DND-41 (cell line): Measurements from ENCODE around the gene CREB1.

Source experiments
- ATAC-seq: fragments of 200-7000 bp; cut with Tn5 transposase; 3 replicates; pipeline ENCODE4 v1.9.1; 2021; ENCODE audit warnings: low read depth; ENCODE audit not compliant: insufficient read depth
- DNase-seq: peaks from one replicate; pipeline ENCODE4 v3.0.0-alpha.2; 2020
- H2AFZ ChIP-seq: 2 replicates; pipeline ENCODE4 v1.6.0; 2012; ENCODE audit warnings: low read depth, low read length
- H3K27ac ChIP-seq: 2 replicates; pipeline ENCODE4 v1.5.1; 2012; ENCODE audit warnings: low read length, inconsistent platforms
- H3K27me3 ChIP-seq: fragments of 200-600 bp; sonication (generic); 2 replicates; pipeline ENCODE4 v1.6.0; 2012; ENCODE audit warnings: low read length, mild to moderate bottlenecking, inconsistent platforms; ENCODE audit not compliant: insufficient read depth, poor library complexity
- H3K36me3 ChIP-seq: 2 replicates; pipeline ENCODE4 v1.5.1; 2012; ENCODE audit warnings: low read length, inconsistent platforms; ENCODE audit not compliant: insufficient read depth
- H3K4me1 ChIP-seq: 2 replicates; pipeline ENCODE4 v1.5.1; 2012; ENCODE audit warnings: mild to moderate bottlenecking, low read length; ENCODE audit not compliant: insufficient read depth
- H3K4me2 ChIP-seq: 2 replicates; pipeline ENCODE4 v1.6.0; 2012; ENCODE audit warnings: mild to moderate bottlenecking, moderate library complexity, low read length, inconsistent platforms; ENCODE audit not compliant: insufficient read depth
- H3K4me3 ChIP-seq, 2 experiments: fragments of 200-600 bp in 1 of 2; shearing (Covaris generic) in 1 of 2; 2 replicates each; pipeline ENCODE4 v1.5.1; 2012 to 2016; ENCODE audit warnings: inconsistent platforms in 2 of 2, low read length in 2 of 2, mild to moderate bottlenecking in 2 of 2, low read depth in 1 of 2, moderate library complexity in 1 of 2
- H3K79me2 ChIP-seq: 2 replicates; pipeline ENCODE4 v1.6.0; 2012; ENCODE audit warnings: low read length, inconsistent platforms; ENCODE audit not compliant: insufficient read depth
- H3K9ac ChIP-seq: 2 replicates; pipeline ENCODE4 v1.6.0; 2012; ENCODE audit warnings: low read depth, mild to moderate bottlenecking, inconsistent platforms, low read length, moderate library complexity
- H3K9me3 ChIP-seq: 2 replicates; pipeline ENCODE4 v1.5.1; 2012; ENCODE audit warnings: low read length, moderate library complexity, mild to moderate bottlenecking, inconsistent platforms; ENCODE audit not compliant: insufficient read depth, severe bottlenecking
- H4K20me1 ChIP-seq: 2 replicates; pipeline ENCODE4 v1.6.0; 2012; ENCODE audit warnings: low read length; ENCODE audit not compliant: insufficient read depth
- CTCF ChIP-seq: IDR thresholded peaks from 2 replicates; pipeline ENCODE4 v1.5.1; 2012; ENCODE audit warnings: borderline replicate concordance, low read length, moderate library complexity, mild to moderate bottlenecking; ENCODE audit not compliant: poor library complexity, severe bottlenecking; ENCODE audit errors: extremely low read depth
- EZH2 ChIP-seq: IDR thresholded peaks from 3 replicates; pipeline ENCODE4 v1.6.1; 2012; ENCODE audit warnings: borderline replicate concordance, low read depth, mild to moderate bottlenecking, moderate library complexity, low read length, inconsistent platforms; ENCODE audit not compliant: severe bottlenecking

CREB1 gene

GRCh38 chr2:207565736-207566500 is 36.2 kb downstream of the CREB1 start:
- H3K27me3 ChIP-seq = no peaks in the 10 kb centered on the region
- H3K9ac ChIP-seq = no peak overlapping the region
- H3K9me3 ChIP-seq = no peaks in the 10 kb centered on the region
- H2AFZ ChIP-seq = no peak overlapping the region
- no peak overlapping the region for H3K27ac ChIP-seq
- no peak for DNase-seq
- no peak overlapping the region for H3K4me2 ChIP-seq
- H3K4me3 ChIP-seq = no peak overlapping the region
- no peak for ATAC-seq
- H3K4me1 ChIP-seq = no peaks in the 10 kb centered on the region
- peaks cover 79% of the 10 kb centered on the region for H3K36me3 ChIP-seq
- H4K20me1 ChIP-seq = no peaks in the 10 kb centered on the region
- H3K79me2 ChIP-seq = peaks cover 4% of the 10 kb centered on the region; the same call in 1 of the 2 replicates
- TF ChIP-seq EZH2 = no peak
- TF ChIP-seq CTCF = no peak

GRCh38 chr2:207567671-207568070 is 37.9 kb downstream of the CREB1 start:
- Histone ChIP-seq H4K20me1 (no peaks in the 10 kb centered on the region), H3K27ac (no peak overlapping the region), H3K27me3 (no peaks in the 10 kb centered on the region), H3K4me1 (no peaks in the 10 kb centered on the region), H3K36me3 (peaks cover 80% of the 10 kb centered on the region), H3K9ac (no peak overlapping the region), H3K79me2 (peaks cover 4% of the 10 kb centered on the region; the same call in 1 of the 2 replicates), H3K4me3 (no peak overlapping the region), H2AFZ (no peak overlapping the region), H3K4me2 (no peak overlapping the region), H3K9me3 (no peaks in the 10 kb centered on the region)
- TF ChIP-seq EZH2 = no peak
- DNase-seq = no peak
- no peak for ATAC-seq

GRCh38 chr2:207571370-207571769 is 41.6 kb downstream of the CREB1 start:
- no peak for ATAC-seq
- peaks cover 2% of the 10 kb centered on the region; the same call in 1 of the 2 replicates for H3K79me2 ChIP-seq

More at GRCh38 chr2:207571370-207571769, 41.6 kb downstream of the CREB1 start:
- H3K9ac ChIP-seq = no peak overlapping the region
- H3K27ac ChIP-seq = no peak overlapping the region
- H4K20me1 ChIP-seq = no peaks in the 10 kb centered on the region
- no peak overlapping the region for H2AFZ ChIP-seq
- no peaks in the 10 kb centered on the region for H3K27me3 ChIP-seq
- no peak for DNase-seq
- peaks cover 90% of the 10 kb centered on the region for H3K36me3 ChIP-seq
- H3K4me2 ChIP-seq = no peak overlapping the region
- H3K4me1 ChIP-seq = no peaks in the 10 kb centered on the region
- H3K9me3 ChIP-seq = no peaks in the 10 kb centered on the region
- TF ChIP-seq CTCF (no peak), EZH2 (no peak)
- no peak overlapping the region for H3K4me3 ChIP-seq
